Gastroesophageal sphincter (tissue), 4 donors: Measurements from ENCODE around the gene MRO. TPM values are rescaled to one million over a fixed set of nuclear protein-coding genes. Genes with fewer than 3 reads are reported as not detected.

ENCODE experiments used
- ATAC-seq: fragments of 150-250 bp; one replicate; pipeline ENCODE4 v1.9.1; 2016; ENCODE audit warnings: mild to moderate bottlenecking, moderate library complexity
- H3K27ac ChIP-seq, 4 donors: fragments of 200-600 bp; sonication (generic) in 3 of 4; 1 replicate in 3 of 4; 2 replicates in 1 of 4; pipeline ENCODE4 v1.5.1; 2016 to 2019
- H3K27me3 ChIP-seq: fragments of 200-600 bp; sonication (generic); one replicate; pipeline ENCODE4 v1.5.1; 2019
- H3K36me3 ChIP-seq, 2 donors: fragments of 200-600 bp; sonication (generic); one replicate each; pipeline ENCODE4 v1.5.1; 2019; ENCODE audit warnings: control low read depth in 1 of 2
- H3K4me1 ChIP-seq, 3 donors: fragments of 200-600 bp; sonication (generic); 1 replicate in 2 of 3; 2 replicates in 1 of 3; pipeline ENCODE4 v1.5.1; 2016 to 2019; ENCODE audit warnings: control low read depth in 2 of 3
- H3K4me3 ChIP-seq, 2 donors: fragments of 200-600 bp; sonication (generic); one replicate each; pipeline ENCODE4 v1.5.1; 2019; ENCODE audit warnings: mild to moderate bottlenecking in 1 of 2, moderate library complexity in 1 of 2
- H3K9me3 ChIP-seq, 3 donors: fragments of 200-600 bp; sonication (generic); one replicate each; pipeline ENCODE4 v1.5.1; 2017 to 2019; ENCODE audit warnings: control low read depth in 2 of 3
- CTCF ChIP-seq, 4 experiments: fragments of 200-600 bp in 2 of 4; fragments of 450-650 bp in 2 of 4; sonication (generic) in 1 of 4; IDR thresholded peaks; one replicate each; pipeline ENCODE4 v1.5.1; 2017 to 2019; ENCODE audit warnings: antibody characterized with exemption in 4 of 4, mild to moderate bottlenecking in 2 of 4, moderate library complexity in 2 of 4
- EP300 ChIP-seq: sonication (generic); formaldehyde crosslinking; IDR thresholded peaks from one replicate; pipeline ENCODE4 v1.6.1; 2017; ENCODE audit warnings: antibody characterized with exemption, mild to moderate bottlenecking
- POLR2A ChIP-seq, 2 donors: fragments of 450-650 bp; IDR thresholded peaks; one replicate each; pipeline ENCODE4 v1.6.1; 2017; ENCODE audit warnings: antibody characterized with exemption in 2 of 2, mild to moderate bottlenecking in 2 of 2, moderate library complexity in 1 of 2
- POLR2AphosphoS5 ChIP-seq: sonication (generic); formaldehyde crosslinking; IDR thresholded peaks from one replicate; pipeline ENCODE4 v1.6.1; 2017; ENCODE audit warnings: antibody characterized with exemption
- WGBS, 2 donors: methylation state at CpG; one replicate each; pipeline ENCODE4 v1.1.5; 2018; ENCODE audit warnings: low coverage in 1 of 2; 5-methylcytosine and 5-hydroxymethylcytosine counted together
- total RNA-seq, 4 donors: library from RNA; depleted of rRNA; stranded (reverse); fragments of >200 nt; gene quantifications; one replicate each; pipeline ENCODE4 v1.1.0, GENCODE V29; 2016

The MRO gene
- total RNA-seq, 4 donors from 2014 or later: 0.16 to 0.94 (median 0.31) TPM; not detected in 1

DNA sequence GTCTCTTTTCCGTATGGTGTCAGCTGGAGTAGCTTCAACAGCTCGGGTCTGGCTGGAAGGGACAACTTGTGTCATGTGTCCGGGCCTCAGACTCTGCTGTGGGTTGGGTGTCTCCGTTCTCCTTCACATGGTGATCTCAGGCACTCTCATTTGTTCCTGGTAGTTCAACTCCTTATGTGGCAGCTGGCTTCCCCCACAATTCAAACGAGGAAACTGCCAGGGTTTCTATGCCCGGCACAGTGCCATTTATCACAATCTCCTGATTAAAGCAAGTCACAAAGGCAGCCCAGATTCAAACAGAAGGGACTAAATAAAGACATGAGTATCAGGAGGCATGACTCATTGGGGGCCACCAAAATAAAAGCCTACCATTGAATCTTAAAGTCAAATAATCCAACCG is 22.7 kb downstream of the MRO start:
- Histone ChIP-seq H3K27me3 (peaks cover 13% of the 10 kb centered on the region), H3K4me3 (no peak overlapping the region), H3K4me1 (no peaks in the 10 kb centered on the region), H3K27ac (no peak overlapping the region), H3K9me3 (no peaks in the 10 kb centered on the region), H3K36me3 (no peaks in the 10 kb centered on the region)
- TF ChIP-seq POLR2AphosphoS5: no peak
- no peak for TF ChIP-seq CTCF (IDR thresholded peaks at IDR 0.05)
- TF ChIP-seq POLR2A (IDR thresholded peaks at IDR 0.05): no peak
- TF ChIP-seq EP300: no peak
- ATAC-seq: no peak
- 56 to 68% methylated on average over 5 of the region's 7 CpGs for WGBS, 2 donors

DNA sequence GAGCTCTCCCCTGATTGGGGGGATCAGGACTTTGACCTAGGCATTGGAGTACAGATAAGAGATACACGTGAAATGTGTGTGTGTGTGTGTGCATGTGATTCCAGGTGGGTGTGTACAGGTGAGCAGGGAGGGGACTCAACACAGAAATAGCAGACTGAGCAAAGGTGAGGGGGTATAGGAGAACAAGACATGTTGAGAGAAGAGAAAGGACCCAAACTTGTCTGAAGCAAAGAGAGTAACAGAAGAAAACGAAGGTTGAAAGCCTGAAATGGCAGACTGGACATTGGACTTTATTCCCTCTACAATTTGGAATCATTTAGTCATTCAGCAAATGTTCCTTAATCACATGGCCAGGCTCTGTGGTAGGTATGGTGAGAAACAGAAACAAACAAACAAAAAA is 23.3 kb downstream of the MRO start:
- TF ChIP-seq POLR2A (IDR thresholded peaks at IDR 0.05) (no peak), CTCF (IDR thresholded peaks at IDR 0.05) (no peak), EP300 (no peak), POLR2AphosphoS5 (no peak)
- peaks cover 13% of the 10 kb centered on the region for H3K27me3 ChIP-seq
- H3K36me3 ChIP-seq: no peaks in the 10 kb centered on the region
- H3K27ac ChIP-seq: no peak overlapping the region
- no peaks in the 10 kb centered on the region for H3K9me3 ChIP-seq
- no peaks in the 10 kb centered on the region for H3K4me1 ChIP-seq
- 61 to 67% methylated on average over 1 to 2 of the region's 2 CpGs for WGBS, 2 donors
- ATAC-seq: no peak
- H3K4me3 ChIP-seq: no peak overlapping the region

DNA sequence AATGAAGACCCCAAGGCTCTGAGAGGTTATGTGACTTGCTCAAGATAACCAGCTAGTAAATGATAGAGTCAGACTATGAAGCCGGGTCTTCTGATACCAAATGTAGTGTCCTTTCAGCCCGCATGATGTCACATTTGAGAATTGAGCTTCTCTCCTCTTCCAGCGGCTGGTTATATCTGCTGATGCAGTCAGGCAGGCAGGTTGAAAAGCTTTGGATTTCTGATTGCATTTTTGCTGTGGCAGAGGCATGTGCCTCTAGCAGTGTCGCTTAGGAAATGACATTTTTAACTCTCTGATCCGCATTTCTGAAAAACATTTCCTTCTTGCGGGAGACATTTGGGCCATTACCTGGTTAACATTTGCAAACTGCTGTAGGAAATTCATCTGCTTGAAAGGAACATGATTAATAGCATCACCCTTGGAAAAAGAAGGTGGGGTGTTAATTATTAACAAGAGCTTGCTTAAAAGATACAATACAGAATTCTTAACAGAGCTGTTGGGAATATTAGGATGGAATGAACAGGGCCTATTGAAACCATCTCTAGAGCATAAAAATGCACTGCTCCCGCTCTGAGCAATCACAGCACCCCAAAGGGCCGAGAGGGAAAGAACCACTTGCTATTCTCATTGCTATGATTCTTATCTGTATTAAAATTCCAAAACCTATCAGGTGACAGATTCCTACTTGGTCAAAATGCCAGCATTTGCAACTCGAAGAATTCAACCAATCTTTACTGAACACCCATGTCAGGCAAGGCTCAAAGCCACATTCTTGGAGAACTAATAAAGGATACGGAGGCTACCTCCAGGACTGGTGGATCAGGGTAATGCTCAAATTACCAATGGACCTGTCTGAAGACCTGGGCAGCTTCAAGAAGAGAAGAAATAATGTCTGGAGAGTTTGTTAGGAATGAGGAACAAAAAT is 25.9 kb downstream of the MRO start:
- Histone ChIP-seq H3K27ac (no peak overlapping the region), H3K4me1 (no peaks in the 10 kb centered on the region), H3K36me3 (no peaks in the 10 kb centered on the region), H3K9me3 (no peaks in the 10 kb centered on the region), H3K4me3 (no peak overlapping the region), H3K27me3 (peaks cover 13% of the 10 kb centered on the region)
- ATAC-seq: no peak
- TF ChIP-seq EP300 (no peak), POLR2AphosphoS5 (no peak), POLR2A (IDR thresholded peaks at IDR 0.05) (no peak), CTCF (IDR thresholded peaks at IDR 0.05) (no peak)
- WGBS, 2 donors: 83 to 89% methylated on average over 8 to 10 of the region's 10 CpGs

- Histone ChIP-seq H3K9me3 (no peaks in the 10 kb centered on the region), H3K4me3 (no peak overlapping the region), H3K4me1 (no peaks in the 10 kb centered on the region), H3K27me3 (peaks cover 13% of the 10 kb centered on the region), H3K36me3 (no peaks in the 10 kb centered on the region), H3K27ac (no peak overlapping the region)
- WGBS, 2 donors: 88% methylated on average over 5 of the region's 5 CpGs; no CpG with 5 or more reads in 1 of the 2 donors
- TF ChIP-seq CTCF (IDR thresholded peaks at IDR 0.05): no peak
- no peak for TF ChIP-seq POLR2AphosphoS5
- no peak for TF ChIP-seq EP300
- TF ChIP-seq POLR2A (IDR thresholded peaks at IDR 0.05): no peak
- no peak for ATAC-seq
Measured at GRCh38 chr18:50792885-50793284, 26.9 kb downstream of the MRO start.
